ENCODE measurements around the gene EYA2.
A peak's percentile ranks its signal among the peaks of the same experiment; 100 is the strongest.

EYA2 gene

DNA sequence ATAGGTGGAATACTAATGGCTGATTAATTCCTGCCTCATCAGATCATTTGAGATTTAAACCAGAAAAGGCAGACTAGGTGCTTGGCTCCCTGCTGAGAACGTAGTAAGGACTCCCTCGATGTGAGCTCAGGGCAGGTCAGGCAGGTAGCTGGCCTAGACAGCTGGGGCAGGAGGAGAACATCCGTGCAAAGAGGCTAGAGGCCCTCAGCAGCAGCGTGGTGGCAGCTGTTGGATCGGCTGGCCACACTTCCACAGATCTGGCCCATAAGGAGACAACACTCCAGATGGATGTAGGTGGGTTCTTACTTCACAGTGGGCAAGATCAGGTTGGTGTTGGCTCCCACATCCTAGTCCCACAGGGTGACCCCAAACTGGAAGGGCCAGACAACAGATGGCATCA is 38.5 kb downstream of the EYA2 start:
- no peak for DNase-seq

DNA sequence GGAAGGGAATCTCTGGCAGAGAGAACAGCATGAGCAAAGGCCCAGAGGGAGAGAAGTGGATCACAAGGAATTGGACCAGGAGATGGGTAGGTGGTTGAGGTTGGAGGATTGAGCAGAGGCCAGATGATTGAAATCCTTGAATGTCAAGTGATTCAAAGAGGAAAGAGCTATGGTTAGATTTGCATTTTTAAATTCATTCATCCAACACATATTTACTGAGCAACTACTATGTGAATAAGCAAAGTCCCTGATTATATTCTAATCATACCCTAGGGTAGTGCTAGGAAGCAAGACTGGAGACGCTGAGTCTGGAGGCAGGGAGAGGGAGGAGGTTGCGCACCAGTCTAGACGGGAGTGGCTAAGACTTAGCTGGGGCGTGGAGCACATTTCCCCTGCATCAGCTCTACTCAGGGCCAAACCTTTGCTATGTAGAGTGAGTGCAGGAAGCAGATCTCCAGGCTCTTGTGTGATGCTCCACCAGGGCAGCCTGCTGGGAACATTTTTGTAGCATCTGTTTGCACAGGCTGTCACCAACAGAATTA is 40.2 kb downstream of the EYA2 start:
- DNase-seq, result no peak

DNA sequence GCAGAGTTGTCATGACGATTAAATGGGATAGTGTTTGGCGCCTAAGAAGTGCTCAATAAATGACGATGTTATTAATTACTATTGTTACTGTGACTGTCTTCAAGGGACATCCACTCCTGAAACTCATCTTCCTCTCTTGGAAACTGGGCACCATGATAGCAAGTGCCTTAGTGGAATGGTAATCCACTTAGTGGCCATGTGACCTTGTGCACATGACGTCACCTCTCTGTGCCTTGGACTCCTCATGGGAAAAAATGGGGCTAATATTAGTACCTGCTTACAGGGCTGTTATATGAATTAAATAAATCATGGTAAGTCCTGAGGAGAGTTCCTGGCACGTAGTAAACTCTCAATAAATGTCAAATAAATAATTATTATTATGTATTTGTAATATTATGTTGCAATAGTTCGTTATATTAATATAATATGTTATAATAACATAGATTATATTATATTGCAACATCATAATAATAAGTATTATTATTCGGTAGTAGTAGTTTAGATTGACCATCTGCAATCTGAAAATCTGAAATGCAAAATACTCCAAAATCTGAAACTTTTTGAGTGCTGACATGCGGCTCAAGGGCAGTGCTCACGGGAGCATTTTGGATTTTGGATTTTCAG is 40.9 kb downstream of the EYA2 start:
- DNase-seq, result no peak

DNA sequence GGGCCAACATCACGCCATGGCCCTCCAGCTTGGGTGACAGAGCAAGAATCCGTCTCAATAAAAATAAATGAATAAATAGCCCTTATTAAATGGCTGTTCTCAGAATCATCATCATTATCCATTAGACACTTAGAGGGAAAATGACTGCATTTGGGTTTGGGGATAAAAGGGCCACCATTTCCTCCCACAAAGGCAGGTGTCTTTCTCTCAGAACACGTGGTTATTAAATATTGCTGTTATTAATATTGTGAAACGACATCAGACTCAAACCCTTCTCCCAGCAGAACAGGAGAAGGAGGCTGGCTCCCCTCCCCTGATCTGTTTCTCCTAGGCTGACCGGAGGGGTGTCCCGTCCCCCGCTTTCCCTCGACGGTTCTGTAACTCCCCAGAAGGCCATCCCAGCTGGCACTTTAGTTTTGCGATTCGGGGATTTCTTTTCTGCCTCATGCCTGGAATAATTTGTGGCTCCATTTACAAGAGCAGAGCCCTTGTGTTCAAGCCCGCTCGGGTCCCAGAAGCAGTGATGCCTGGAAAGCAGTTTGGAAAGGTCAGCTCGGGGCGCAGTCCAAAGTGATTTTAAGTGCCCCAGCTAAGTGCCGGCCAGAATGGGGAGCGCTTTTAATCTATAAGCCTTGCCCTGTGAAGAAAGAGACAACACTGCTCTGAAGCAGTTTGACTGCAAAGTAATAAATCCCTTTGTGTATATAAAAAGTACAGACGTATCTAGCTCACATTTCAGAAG is 41.9 kb downstream of the EYA2 start:
- DNase-seq, result no peak

DNA sequence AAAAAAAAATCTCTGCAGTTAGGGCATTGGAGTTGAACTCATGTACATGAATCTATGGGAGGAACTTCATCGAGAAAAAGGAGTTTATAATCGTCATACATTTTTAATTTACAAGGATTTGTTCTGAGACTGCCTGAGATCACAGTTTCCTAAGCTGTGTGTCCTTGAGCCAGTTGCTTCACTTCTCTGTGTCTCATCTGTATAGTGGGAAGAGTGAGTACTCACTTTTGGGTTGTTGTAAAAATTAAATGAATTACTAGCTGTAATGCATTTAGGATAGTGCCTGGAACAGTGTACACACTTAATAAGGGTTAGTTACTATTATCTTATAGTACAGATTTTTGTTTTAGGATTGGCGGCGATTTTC is 42.5 kb downstream of the EYA2 start:
- DNase-seq, result no peak

DNA sequence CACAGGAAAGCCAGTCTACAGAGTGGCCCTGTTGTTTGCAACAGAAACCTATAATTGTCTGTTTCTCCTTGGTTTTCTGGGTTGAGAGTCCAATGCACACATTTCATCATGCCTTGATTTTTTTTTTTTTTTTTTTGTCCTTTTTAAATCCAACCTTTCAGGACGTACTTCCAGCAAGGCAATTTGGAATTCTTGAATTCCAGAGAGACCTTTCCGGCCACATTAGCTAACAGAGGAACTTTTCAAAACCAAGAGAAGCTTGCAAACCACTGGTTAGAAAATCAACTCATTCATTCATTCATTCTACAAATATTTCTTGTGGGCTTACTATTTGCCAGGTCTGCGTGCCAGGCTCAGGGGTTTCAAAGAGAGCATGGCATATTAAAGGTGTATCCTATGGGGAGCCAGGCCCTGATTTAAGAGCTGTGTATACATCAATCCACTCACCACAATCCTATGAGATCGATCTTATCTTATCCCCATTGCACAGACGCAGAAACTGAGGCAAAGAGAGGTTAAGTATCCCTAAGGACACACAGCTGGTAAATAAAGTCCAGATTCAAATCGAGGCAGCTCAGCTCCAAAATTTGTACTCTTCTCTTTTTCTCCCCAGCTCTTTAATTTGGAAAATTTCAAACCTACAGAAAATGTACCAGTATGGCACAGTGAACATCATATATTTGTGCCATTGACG is 43.0 kb downstream of the EYA2 start:
- no peak for DNase-seq

DNA sequence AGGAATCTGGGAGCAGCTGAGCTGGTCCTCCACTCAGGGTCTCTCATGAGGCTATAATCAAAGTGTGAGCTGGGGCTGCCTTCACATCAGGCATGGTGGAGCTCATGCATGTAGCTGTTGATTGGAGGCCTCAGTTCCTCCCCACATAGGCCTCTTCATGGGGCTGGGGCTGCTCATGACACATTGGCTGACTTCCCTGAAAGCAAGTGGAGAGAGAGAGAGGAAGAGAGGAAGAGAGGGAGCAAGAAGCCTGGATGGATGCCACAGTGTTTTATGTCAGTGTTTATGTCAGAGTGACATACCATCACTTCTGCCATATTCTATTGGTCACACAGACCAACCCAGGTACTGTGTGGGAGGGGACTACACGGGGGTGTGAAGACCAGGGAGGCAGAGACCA is 43.8 kb downstream of the EYA2 start:
- no peak for DNase-seq

DNA sequence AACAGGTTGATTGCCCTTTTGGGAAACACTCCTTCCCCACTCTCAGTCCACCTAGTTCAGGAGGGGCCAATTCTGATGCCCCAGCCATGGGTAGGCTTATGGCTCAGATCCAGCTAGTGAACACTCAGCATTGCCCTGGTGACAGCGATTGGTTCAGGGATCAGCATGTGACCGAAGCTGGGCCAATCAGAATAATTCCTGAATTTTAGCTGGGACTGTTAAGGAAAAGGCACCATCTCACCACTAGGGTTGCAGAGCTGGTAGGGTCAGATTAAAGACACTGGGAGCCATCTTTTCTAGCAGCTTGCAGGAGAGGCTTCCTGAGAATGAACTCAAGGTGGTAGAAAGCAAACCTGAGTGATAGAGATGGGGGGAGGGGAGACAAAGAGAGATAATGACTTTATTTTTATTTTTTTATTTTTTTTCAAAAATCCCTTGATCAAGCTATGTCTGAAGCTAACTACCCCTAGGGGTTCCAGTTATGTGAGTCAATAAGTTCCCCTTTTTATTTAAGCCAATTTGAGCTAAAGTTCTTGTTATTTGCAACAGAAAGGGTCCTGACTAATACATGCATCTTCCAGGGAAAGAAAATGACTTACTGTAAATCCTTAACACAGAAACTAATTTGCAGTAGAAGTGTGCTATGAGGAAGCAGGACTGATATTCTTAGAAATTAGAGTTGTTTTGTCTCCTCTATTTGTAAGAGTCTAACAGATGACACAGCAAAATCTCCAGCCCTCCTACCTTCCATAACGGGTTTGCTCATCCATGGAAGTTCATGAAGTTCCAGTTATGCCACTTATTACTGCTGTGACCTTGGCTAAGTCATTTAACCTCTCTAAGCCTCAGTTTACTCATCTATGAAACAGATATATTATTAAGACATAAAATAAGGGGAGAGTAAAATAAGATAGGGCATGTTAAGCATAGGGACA is 44.7 kb downstream of the EYA2 start:
- DNase-seq, result no peak

GRCh38 chr20:46940616-46941015 is 46.0 kb downstream of the EYA2 start:
- DNase-seq, result no peak

GRCh38 chr20:46941404-46941803 is 46.8 kb downstream of the EYA2 start:
- DNase-seq, result no peak

DNA sequence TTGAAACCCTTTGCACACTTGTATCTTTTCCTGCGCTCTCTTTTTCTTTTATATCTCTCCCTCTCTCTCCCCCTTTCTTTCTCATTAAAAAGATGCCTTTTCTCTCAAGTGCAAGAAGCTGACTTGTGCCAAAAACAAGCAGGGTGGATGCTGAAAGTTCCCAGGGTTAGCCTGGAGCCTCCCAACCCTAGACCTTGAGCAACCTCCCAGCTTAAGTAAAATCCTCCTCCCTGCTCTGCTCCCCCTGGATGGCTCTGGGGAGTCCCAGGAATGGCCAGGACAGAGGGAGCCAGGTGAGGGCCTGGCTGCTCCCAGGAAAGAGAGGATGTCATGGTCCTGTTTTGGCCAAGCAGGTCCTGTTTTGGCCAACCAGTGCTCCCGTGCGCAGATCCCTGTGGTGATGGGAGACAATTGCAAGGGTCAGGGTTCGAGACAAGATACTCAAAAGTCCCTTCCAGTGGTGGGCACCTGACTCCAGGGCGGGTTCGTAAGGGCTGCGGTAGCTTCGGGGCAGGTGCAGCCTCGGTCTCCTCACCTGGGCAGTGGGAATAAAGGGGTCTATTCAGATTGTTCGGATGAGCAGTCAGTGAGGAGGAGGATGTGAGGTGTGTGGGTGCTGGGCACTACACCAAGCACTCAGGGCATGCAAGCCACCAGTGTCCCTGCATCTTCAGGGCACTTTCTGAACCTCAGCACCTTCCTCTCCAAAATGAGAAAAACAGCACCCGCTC is 49.4 kb downstream of the EYA2 start:
- DNase-seq, result no peak

DNA sequence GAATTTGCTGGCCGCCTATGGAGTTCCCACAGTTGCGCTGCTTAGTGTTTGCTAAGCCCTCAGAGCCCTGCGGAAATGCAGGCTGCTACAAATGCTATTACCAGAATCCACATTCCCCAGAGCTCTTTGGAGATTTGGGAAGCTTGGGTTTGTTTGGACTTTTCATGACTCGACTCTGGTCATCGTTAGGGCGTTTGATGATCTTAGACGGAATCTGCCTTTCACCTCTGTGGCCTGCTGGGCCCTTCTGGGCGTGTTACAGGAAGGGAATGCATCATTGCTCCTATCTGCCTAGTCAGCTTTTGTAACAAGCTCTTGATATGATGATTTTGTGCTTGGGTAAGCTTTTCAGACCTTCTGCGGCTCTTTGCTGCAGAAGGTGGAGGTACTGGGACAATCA is 50.8 kb downstream of the EYA2 start:
- DNase-seq, result peak; percentile 45

DNA sequence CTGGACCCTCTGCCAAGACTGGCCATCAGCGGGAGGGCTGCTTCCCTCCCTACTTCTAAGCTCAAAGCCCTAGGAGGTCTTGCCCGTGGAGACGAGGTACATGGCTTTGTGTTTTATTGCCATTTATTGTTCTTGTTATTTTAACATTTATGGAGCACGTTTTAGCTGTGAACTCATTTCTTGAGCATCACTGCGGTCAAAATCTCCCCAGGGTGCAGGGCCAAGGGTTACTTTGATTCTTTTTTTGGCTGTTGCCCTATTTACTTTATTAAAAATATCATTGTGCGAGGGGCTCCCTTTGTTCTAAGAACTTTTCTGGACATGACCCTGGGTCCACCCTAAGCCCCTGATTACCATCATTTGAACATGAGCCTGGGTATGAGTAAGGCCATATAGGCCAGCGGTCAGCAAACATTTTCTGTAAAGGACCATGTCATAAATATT is 51.6 kb downstream of the EYA2 start:
- no peak for DNase-seq

- DNase-seq, result no peak
Observed at GRCh38 chr20:46946796-46947195, 52.2 kb downstream of the EYA2 start.

DNA sequence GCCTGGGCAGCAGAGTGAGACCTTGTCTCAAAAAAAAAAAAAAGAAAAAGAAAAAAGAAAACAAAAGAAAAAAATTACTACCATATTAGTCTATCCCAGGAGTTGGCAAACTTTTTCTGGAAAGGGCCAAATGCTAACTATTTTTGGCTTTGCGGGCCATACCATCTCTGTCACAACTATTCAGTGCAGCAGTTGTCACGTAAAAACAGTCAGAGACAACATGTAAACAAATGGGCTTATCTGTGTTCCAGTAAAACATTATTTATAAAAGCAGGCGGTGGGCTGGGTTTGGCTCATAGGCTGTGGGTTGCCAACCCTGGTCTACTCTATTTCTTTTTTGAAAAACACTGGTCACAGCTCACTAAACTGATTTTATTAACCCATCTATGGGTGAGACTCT is 53.4 kb downstream of the EYA2 start:
- DNase-seq, result no peak

GRCh38 chr20:46951405-46951804 is 56.8 kb downstream of the EYA2 start:
- DNase-seq, result no peak

GRCh38 chr20:46951840-46952497 is 57.3 kb downstream of the EYA2 start:
- no peak for DNase-seq

DNA sequence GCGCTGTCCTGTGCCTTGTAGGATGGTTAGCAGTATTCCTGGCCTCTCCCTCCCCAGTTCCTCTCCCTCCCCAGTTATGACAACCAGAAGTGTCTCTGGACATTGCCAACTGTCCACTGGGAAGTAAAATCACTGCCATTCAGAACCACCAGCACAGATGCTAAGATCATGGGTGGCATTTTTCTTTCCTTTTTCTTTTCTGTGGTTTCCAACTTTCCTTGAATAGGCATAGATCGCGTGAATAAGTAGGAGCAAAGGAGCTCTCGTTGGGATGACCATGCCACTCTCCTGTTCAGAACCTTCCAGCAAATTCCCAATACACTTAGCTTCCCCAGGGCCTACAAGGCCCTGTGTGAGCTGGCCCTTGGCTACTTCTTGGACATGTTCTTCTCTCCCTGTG is 59.0 kb downstream of the EYA2 start:
- DNase-seq, result no peak

DNA sequence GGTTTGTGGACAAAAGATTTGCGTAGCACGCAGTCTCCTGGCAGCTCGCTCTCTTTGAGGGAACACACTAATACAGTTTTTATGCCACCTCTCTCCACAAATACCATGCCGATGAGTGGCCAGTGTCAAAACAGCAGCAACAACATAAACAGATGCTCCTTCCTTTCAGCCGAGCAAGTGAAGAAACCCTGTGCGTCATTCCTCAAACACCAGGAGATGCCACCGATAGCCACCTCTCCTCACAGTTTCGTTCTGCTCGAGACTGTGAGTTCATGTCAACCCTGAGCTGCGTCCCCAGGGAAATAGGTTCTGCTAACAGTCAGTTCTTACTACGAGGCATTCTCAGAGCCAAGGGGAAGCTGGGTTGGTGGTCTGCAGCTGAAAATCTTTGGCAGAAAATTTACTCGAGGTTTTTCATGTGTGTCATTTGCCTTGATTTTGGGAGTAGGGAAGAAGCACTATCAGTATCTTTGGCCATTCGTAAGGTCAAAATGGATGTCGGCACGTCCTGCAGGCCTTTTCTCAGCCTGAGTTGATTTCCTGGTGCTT is 59.9 kb downstream of the EYA2 start:
- peak; percentile 57 for DNase-seq

- DNase-seq, result no peak
Observed at GRCh38 chr20:46955601-46956556, 61.2 kb downstream of the EYA2 start.
